K562 (cell line): ENCODE measurements around the gene MEX3D. TPM values are rescaled to one million over a fixed set of nuclear protein-coding genes. Genes with fewer than 3 reads are reported as not detected.

Experiments used
- ATF1 ChIP-seq, 2 experiments: fragments of 450-650 bp in 1 of 2; IDR thresholded peaks; 2 replicates each; pipeline ENCODE4 v1.6.1; 2016; ENCODE audit warnings: missing compliant biosample characterization in 1 of 2, missing genetic modification characterization in 1 of 2
- CBFA2T3 ChIP-seq: fragments of 450-650 bp; IDR thresholded peaks from 2 replicates; pipeline ENCODE4 v1.6.1; 2017
- DMBX1 ChIP-seq: fragments of 250-450 bp; sonication (Bioruptor Pico); IDR thresholded peaks from 2 replicates; pipeline ENCODE4 v1.8.0; 2022; ENCODE audit warnings: inconsistent platforms, mild to moderate bottlenecking, moderate library complexity, borderline replicate concordance
- DPF2 ChIP-seq: fragments of 450-650 bp; IDR thresholded peaks from 2 replicates; pipeline ENCODE4 v1.6.1; 2016
- ELK1 ChIP-seq: sonication (generic); formaldehyde crosslinking; IDR thresholded peaks from 2 replicates; pipeline ENCODE4 v1.8.1; 2022; ENCODE audit warnings: missing genetic modification reagents
- HDGF ChIP-seq: fragments of 450-650 bp; IDR thresholded peaks from 2 replicates; pipeline ENCODE4 v1.6.1; 2016
- MEF2A ChIP-seq: IDR thresholded peaks from 2 replicates; pipeline ENCODE4 v1.6.1; 2011; ENCODE audit warnings: low read depth, mild to moderate bottlenecking, low read length, moderate library complexity; ENCODE audit not compliant: control insufficient read depth
- RBM39 ChIP-seq: fragments of 200-400 bp; formaldehyde crosslinking; optimal IDR thresholded peaks from 2 replicates; pipeline ENCODE3; 2018; ENCODE audit warnings: low read depth, low read length
- STAT5A ChIP-seq: IDR thresholded peaks from 2 replicates; pipeline ENCODE4 v1.6.1; 2012; ENCODE audit warnings: low read length, inconsistent platforms, borderline replicate concordance
- TCF15 ChIP-seq: fragments of 250-450 bp; sonication (Bioruptor Pico); IDR thresholded peaks from 2 replicates; pipeline ENCODE4 v1.8.0; 2022; ENCODE audit warnings: moderate library complexity, mild to moderate bottlenecking, inconsistent platforms
- ZBTB7A ChIP-seq: IDR thresholded peaks from 2 replicates; pipeline ENCODE4 v1.6.1; 2011; ENCODE audit warnings: low read depth, mild to moderate bottlenecking, low read length, moderate library complexity, borderline replicate concordance; ENCODE audit not compliant: control insufficient read depth
- ZC3H4 ChIP-seq: sonication (generic); formaldehyde crosslinking; IDR thresholded peaks from 2 replicates; pipeline ENCODE4 v1.9.0; 2021; ENCODE audit warnings: missing genetic modification reagents, borderline replicate concordance
- ZFP1 ChIP-seq: fragments of 450-650 bp; formaldehyde crosslinking; IDR thresholded peaks from 2 replicates; pipeline ENCODE4 v1.4.0; 2020; ENCODE audit warnings: mild to moderate bottlenecking, mixed read lengths
- ZNF174 ChIP-seq: fragments of 250-450 bp; sonication (Bioruptor Pico); IDR thresholded peaks from 2 replicates; pipeline ENCODE4 v1.4.0; 2020; ENCODE audit warnings: mild to moderate bottlenecking
- ZNF311 ChIP-seq: fragments of 250-450 bp; sonication (Bioruptor Pico); IDR thresholded peaks from 2 replicates; pipeline ENCODE4 v1.4.0; 2020; ENCODE audit warnings: mild to moderate bottlenecking, moderate library complexity
- ZNF398 ChIP-seq: fragments of 250-450 bp; sonication (Bioruptor Pico); IDR thresholded peaks from 2 replicates; pipeline ENCODE4 v1.8.0; 2021; ENCODE audit warnings: moderate library complexity, mild to moderate bottlenecking, inconsistent platforms
- ZNF583 ChIP-seq: fragments of 250-450 bp; sonication (Bioruptor Pico); IDR thresholded peaks from 2 replicates; pipeline ENCODE4 v1.4.0; 2020
- polyA plus RNA-seq, 8 experiments: library from polyadenylated mRNA; depleted of rRNA in 4 of 8; stranded (reverse) in 5 of 8; unstranded in 3 of 8; fragments of >200 nt; fragmentation: Nextera tagmentation in 2 of 8; fragmentation: Illumina TruSeq in 1 of 8; extraction: Ambion mirVana in 2 of 8; extraction: Trizol in 1 of 8; gene quantifications; 2 replicates each; pipeline versions ENCODE4 v1.2.1 to v1.2.3, GENCODE V29; 2011 to 2014; ENCODE audit warnings: inconsistent platforms in 1 of 8, missing spikeins in 1 of 8
- total RNA-seq, 7 experiments: library from RNA; depleted of rRNA in 6 of 7; stranded (reverse); fragments of >200 nt in 6 of 7; fragmentation: Illumina TruSeq in 2 of 7; extraction: Trizol in 2 of 7; gene quantifications; 2 replicates each; pipeline versions ENCODE4 v1.2.1 to v1.2.3, GENCODE V29; 2011 to 2021; ENCODE audit warnings: low replicate concordance in 1 of 7
- TF ChIP-seq, protein P1 (sequence below): fragments of 450-650 bp; IDR thresholded peaks from 2 replicates; pipeline ENCODE4 v1.6.1; 2014; ENCODE audit warnings: low read depth, mild to moderate bottlenecking, moderate library complexity, borderline replicate concordance
- TF ChIP-seq, protein P2 (sequence below): fragments of 200-800 bp; sonication (Bioruptor generic); IDR thresholded peaks from 2 replicates; pipeline ENCODE4 v1.6.1; 2017; ENCODE audit warnings: missing genetic modification characterization, missing compliant biosample characterization
- TF ChIP-seq, protein P3 (sequence below): fragments of 450-650 bp; IDR thresholded peaks from one replicate; pipeline ENCODE4 v1.6.1; 2018; ENCODE audit warnings: mild to moderate bottlenecking, moderate library complexity; ENCODE audit not compliant: partially characterized antibody

Gene MEX3D
- total and polyA plus RNA-seq, 9 of the 15 experiments (the other 6 are each of a cell fraction or from before 2014, with no cell fraction given) = 1.7 to 39.3 (median 5.7) TPM

DNA sequence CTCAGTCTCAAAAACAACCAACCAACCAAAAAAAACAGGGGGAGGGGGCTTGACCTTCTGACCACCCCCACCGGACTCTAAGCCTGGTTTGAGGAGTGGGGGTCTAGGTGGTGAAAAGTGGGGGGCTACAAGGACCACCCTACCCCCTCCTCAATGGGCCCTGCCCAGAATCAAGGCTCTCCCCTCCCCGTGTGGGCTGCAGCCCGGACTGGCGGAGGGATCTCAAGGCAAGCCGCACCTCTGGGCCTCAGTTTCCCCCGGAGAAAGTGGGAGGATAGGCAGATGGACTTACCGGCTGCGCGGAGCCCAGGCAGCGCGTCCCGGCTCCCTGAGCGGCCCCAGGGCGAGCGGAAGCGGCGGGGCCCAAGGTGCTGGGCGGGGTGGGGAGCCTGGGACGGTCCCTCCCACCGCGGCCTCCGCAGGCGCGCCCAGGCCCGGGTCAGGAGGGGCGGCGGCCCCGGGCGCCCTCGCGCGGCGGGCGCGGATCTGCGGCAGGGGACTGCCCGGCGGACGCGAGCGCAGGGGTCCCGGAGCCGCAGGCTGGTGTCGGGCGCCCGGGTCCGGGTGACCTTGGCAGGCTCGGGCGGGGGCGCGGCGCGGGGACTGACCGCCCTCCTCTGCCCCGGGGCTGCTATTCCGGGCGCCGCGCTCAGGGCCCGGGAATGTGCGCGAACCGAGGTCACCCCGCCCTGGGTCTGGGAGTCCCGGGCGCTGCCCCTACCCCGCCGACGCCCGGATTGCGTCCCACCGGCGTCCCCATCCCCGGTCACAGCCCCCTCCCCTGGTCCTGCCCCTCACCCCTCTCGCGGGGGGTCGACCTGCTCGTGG is 55.2 kb downstream of the MEX3D start, which contains the start of gene ADAMTSL5 (continued):
- TF ChIP-seq ZNF583 (CRISPR knock-in tag) (no peak), ZC3H4 (CRISPR knock-in tag) (no peak), ZNF311 (no peak), DPF2 (no peak), DMBX1 (CRISPR knock-in tag) (peak; percentile 10; the same call in 1 of the 2 replicates), ZNF174 (no peak), STAT5A (no peak), ELK1 (no peak), ZNF398 (CRISPR knock-in tag) (no peak), HDGF (peak; percentile 85), RBM39 (no peak), ZBTB7A (peak; percentile 89), ZFP1 (CRISPR knock-in tag) (no peak), MEF2A (no peak), ATF1 (CRISPR knock-in tag; IDR thresholded peaks at IDR 0.05) (no peak), ATF1 (tag; IDR thresholded peaks at IDR 0.05) (no peak), TCF15 (CRISPR knock-in tag) (no peak), CBFA2T3 (no peak)
- TF ChIP-seq, protein P1, sequence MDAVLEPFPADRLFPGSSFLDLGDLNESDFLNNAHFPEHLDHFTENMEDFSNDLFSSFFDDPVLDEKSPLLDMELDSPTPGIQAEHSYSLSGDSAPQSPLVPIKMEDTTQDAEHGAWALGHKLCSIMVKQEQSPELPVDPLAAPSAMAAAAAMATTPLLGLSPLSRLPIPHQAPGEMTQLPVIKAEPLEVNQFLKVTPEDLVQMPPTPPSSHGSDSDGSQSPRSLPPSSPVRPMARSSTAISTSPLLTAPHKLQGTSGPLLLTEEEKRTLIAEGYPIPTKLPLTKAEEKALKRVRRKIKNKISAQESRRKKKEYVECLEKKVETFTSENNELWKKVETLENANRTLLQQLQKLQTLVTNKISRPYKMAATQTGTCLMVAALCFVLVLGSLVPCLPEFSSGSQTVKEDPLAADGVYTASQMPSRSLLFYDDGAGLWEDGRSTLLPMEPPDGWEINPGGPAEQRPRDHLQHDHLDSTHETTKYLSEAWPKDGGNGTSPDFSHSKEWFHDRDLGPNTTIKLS = no peak
- TF ChIP-seq, protein P2, sequence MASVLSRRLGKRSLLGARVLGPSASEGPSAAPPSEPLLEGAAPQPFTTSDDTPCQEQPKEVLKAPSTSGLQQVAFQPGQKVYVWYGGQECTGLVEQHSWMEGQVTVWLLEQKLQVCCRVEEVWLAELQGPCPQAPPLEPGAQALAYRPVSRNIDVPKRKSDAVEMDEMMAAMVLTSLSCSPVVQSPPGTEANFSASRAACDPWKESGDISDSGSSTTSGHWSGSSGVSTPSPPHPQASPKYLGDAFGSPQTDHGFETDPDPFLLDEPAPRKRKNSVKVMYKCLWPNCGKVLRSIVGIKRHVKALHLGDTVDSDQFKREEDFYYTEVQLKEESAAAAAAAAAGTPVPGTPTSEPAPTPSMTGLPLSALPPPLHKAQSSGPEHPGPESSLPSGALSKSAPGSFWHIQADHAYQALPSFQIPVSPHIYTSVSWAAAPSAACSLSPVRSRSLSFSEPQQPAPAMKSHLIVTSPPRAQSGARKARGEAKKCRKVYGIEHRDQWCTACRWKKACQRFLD (CRISPR knock-in tag) = no peak
- TF ChIP-seq, protein P3, sequence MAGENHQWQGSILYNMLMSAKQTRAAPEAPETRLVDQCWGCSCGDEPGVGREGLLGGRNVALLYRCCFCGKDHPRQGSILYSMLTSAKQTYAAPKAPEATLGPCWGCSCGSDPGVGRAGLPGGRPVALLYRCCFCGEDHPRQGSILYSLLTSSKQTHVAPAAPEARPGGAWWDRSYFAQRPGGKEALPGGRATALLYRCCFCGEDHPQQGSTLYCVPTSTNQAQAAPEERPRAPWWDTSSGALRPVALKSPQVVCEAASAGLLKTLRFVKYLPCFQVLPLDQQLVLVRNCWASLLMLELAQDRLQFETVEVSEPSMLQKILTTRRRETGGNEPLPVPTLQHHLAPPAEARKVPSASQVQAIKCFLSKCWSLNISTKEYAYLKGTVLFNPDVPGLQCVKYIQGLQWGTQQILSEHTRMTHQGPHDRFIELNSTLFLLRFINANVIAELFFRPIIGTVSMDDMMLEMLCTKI = no peak
